HS-27A (cell line): ENCODE data around the gene C1QTNF9B.

Experiments
- DNase-seq: peaks from one replicate; pipeline ENCODE4 v3.0.0-alpha.2; 2012; ENCODE audit warnings: low read depth, missing footprints

The C1QTNF9B gene

GRCh38 chr13:23856008-23856750 lies 41.1 kb downstream of the C1QTNF9B start:
- DNase-seq, result no peak

GRCh38 chr13:23855360-23855759 lies 41.9 kb downstream of the C1QTNF9B start:
- no peak for DNase-seq

- DNase-seq, result no peak
Measured at GRCh38 chr13:23852351-23852750, 45.0 kb downstream of the C1QTNF9B start.

GRCh38 chr13:23851106-23851505 lies 46.2 kb downstream of the C1QTNF9B start:
- DNase-seq, result no peak

- DNase-seq, result no peak
Measured at GRCh38 chr13:23850134-23850533, 47.2 kb downstream of the C1QTNF9B start.

- DNase-seq, result no peak
Measured at GRCh38 chr13:23849670-23850069, 47.6 kb downstream of the C1QTNF9B start.

GRCh38 chr13:23848646-23849141 lies 48.6 kb downstream of the C1QTNF9B start:
- no peak for DNase-seq

GRCh38 chr13:23848019-23848418 lies 49.3 kb downstream of the C1QTNF9B start:
- no peak for DNase-seq

GRCh38 chr13:23847497-23847896 lies 49.8 kb downstream of the C1QTNF9B start:
- no peak for DNase-seq

- no peak for DNase-seq
Measured at GRCh38 chr13:23845105-23845725, 52.1 kb downstream of the C1QTNF9B start.

- DNase-seq, result no peak
Measured at GRCh38 chr13:23844132-23844531, 53.2 kb downstream of the C1QTNF9B start.

- no peak for DNase-seq
Measured at GRCh38 chr13:23843436-23843835, 53.9 kb downstream of the C1QTNF9B start.

GRCh38 chr13:23842406-23842805 lies 54.9 kb downstream of the C1QTNF9B start:
- DNase-seq, result no peak
